HUES48 (cell line): ENCODE data around the gene BMP6.

Experiments
- H3K27ac ChIP-seq: one replicate; pipeline ENCODE4 v1.7.0; 2013; ENCODE audit warnings: low read depth, low read length, inconsistent platforms
- H3K27me3 ChIP-seq: 2 replicates; pipeline ENCODE4 v1.6.1; 2013; ENCODE audit warnings: mild to moderate bottlenecking, low read length; ENCODE audit not compliant: control insufficient read depth, insufficient read depth
- H3K36me3 ChIP-seq: 2 replicates; pipeline ENCODE4 v1.6.1; 2013; ENCODE audit warnings: low read length; ENCODE audit not compliant: control insufficient read depth, insufficient read depth
- H3K4me1 ChIP-seq: 2 replicates; pipeline ENCODE4 v1.6.1; 2013; ENCODE audit warnings: mild to moderate bottlenecking, low read length; ENCODE audit not compliant: control insufficient read depth, insufficient read depth
- H3K4me3 ChIP-seq: 2 replicates; pipeline ENCODE4 v1.5.1; 2013; ENCODE audit warnings: mild to moderate bottlenecking, low read depth, low read length
- H3K9ac ChIP-seq: 2 replicates; pipeline ENCODE4 v1.6.1; 2013; ENCODE audit warnings: mild to moderate bottlenecking, low read depth, low read length, moderate library complexity
- H3K9me3 ChIP-seq: 2 replicates; pipeline ENCODE4 v1.6.1; 2013; ENCODE audit warnings: low read length; ENCODE audit not compliant: control insufficient read depth, insufficient read depth

BMP6 gene

GRCh38 chr6:7916959-7917358, 191.1 kb downstream of the BMP6 start:
- H3K36me3 ChIP-seq, result no peaks in the 10 kb centered on the region
- H3K9me3 ChIP-seq, result no peaks in the 10 kb centered on the region
- H3K27me3 ChIP-seq, result peaks cover 12% of the 10 kb centered on the region
- H3K9ac ChIP-seq, result no peak overlapping the region
- H3K4me3 ChIP-seq, result no peak overlapping the region
- H3K27ac ChIP-seq, result no peak overlapping the region
- no peaks in the 10 kb centered on the region for H3K4me1 ChIP-seq

- Histone ChIP-seq H3K9ac (no peak overlapping the region), H3K27me3 (peaks cover 4% of the 10 kb centered on the region), H3K27ac (no peak overlapping the region), H3K4me1 (no peaks in the 10 kb centered on the region), H3K4me3 (no peak overlapping the region), H3K36me3 (no peaks in the 10 kb centered on the region), H3K9me3 (no peaks in the 10 kb centered on the region)
Measured at GRCh38 chr6:7917729-7918128, 191.8 kb downstream of the BMP6 start.

GRCh38 chr6:7918403-7918802, 192.5 kb downstream of the BMP6 start:
- Histone ChIP-seq H3K4me3 (no peak overlapping the region), H3K36me3 (no peaks in the 10 kb centered on the region), H3K4me1 (no peaks in the 10 kb centered on the region), H3K9me3 (no peaks in the 10 kb centered on the region), H3K27me3 (no peaks in the 10 kb centered on the region), H3K27ac (no peak overlapping the region), H3K9ac (no peak overlapping the region)

GRCh38 chr6:7919871-7920270, 194.0 kb downstream of the BMP6 start:
- no peaks in the 10 kb centered on the region for H3K4me1 ChIP-seq
- H3K4me3 ChIP-seq, result no peak overlapping the region
- H3K27ac ChIP-seq, result no peak overlapping the region
- H3K9me3 ChIP-seq, result peaks cover 7% of the 10 kb centered on the region
- H3K36me3 ChIP-seq, result no peaks in the 10 kb centered on the region
- no peak overlapping the region for H3K9ac ChIP-seq
- H3K27me3 ChIP-seq, result no peaks in the 10 kb centered on the region

GRCh38 chr6:7920425-7920824, 194.5 kb downstream of the BMP6 start:
- Histone ChIP-seq H3K4me3 (no peak overlapping the region), H3K9ac (no peak overlapping the region), H3K27me3 (no peaks in the 10 kb centered on the region), H3K9me3 (peaks cover 12% of the 10 kb centered on the region), H3K36me3 (no peaks in the 10 kb centered on the region), H3K4me1 (no peaks in the 10 kb centered on the region), H3K27ac (no peak overlapping the region)

- no peak overlapping the region for H3K27ac ChIP-seq
- H3K27me3 ChIP-seq, result no peaks in the 10 kb centered on the region
- no peaks in the 10 kb centered on the region for H3K36me3 ChIP-seq
- H3K4me3 ChIP-seq, result no peak overlapping the region
- no peaks in the 10 kb centered on the region for H3K4me1 ChIP-seq
- H3K9me3 ChIP-seq, result peaks cover 18% of the 10 kb centered on the region
- no peak overlapping the region for H3K9ac ChIP-seq
Measured at GRCh38 chr6:7921046-7921445, 195.1 kb downstream of the BMP6 start.

- Histone ChIP-seq H3K9me3 (peaks cover 19% of the 10 kb centered on the region), H3K4me3 (no peak overlapping the region), H3K4me1 (no peaks in the 10 kb centered on the region)
Measured at GRCh38 chr6:7921632-7922092, 195.8 kb downstream of the BMP6 start.

GRCh38 chr6:7922596-7922995, 196.7 kb downstream of the BMP6 start:
- no peaks in the 10 kb centered on the region for H3K27me3 ChIP-seq
- no peak overlapping the region for H3K9ac ChIP-seq
- no peak overlapping the region for H3K27ac ChIP-seq
- peaks cover 19% of the 10 kb centered on the region for H3K9me3 ChIP-seq
- H3K4me1 ChIP-seq, result no peaks in the 10 kb centered on the region
- H3K36me3 ChIP-seq, result no peaks in the 10 kb centered on the region
- H3K4me3 ChIP-seq, result no peak overlapping the region

More at GRCh38 chr6:7921632-7922092, 195.8 kb downstream of the BMP6 start:
- Histone ChIP-seq H3K36me3 (no peaks in the 10 kb centered on the region), H3K9ac (no peak overlapping the region), H3K27me3 (no peaks in the 10 kb centered on the region), H3K27ac (no peak overlapping the region)

- Histone ChIP-seq H3K9me3 (peaks cover 19% of the 10 kb centered on the region), H3K27me3 (no peaks in the 10 kb centered on the region), H3K27ac (no peak overlapping the region), H3K36me3 (no peaks in the 10 kb centered on the region), H3K9ac (no peak overlapping the region), H3K4me1 (no peaks in the 10 kb centered on the region), H3K4me3 (no peak overlapping the region)
Measured at GRCh38 chr6:7924867-7925266, 199.0 kb downstream of the BMP6 start.
